GM10847 (cell line): ENCODE results near the gene MAN1A1.

Source experiments
- POLR2A ChIP-seq: IDR thresholded peaks from 2 replicates; pipeline ENCODE4 v1.6.1; 2011; ENCODE audit not compliant: insufficient read length; ENCODE audit errors: extremely low read depth

Gene MAN1A1

DNA sequence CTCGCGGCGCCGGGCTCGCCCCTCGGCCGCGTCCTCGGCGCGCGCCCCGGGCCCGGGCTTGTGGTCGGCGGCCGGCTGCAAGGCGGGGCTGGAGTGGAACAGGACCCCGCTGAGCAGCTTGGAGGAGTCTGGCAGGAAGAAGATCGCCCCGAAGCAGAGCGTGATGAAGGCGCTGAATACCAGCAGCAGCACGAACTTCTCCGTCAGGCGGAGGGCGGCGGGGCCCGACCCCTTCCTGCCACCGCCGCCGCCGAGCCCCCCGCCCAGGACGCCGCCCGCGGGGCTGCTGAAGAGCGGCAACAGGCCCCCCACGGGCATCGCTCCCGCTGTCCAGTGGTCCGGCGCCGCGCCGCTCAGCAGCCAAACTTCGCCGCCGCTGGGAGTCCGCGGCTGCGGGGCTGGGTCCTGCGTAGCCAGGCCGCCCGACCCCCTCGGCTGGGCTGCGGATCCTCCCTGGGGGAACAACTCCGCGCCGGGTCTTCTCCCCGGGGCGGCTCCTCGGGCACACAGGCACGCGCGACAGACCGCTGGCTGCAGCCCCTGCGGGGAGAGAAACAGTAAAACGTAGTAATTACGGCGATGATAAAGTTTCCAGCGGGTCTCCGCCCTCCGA is 707 bp downstream of the MAN1A1 start:
- no peak for TF ChIP-seq POLR2A

DNA sequence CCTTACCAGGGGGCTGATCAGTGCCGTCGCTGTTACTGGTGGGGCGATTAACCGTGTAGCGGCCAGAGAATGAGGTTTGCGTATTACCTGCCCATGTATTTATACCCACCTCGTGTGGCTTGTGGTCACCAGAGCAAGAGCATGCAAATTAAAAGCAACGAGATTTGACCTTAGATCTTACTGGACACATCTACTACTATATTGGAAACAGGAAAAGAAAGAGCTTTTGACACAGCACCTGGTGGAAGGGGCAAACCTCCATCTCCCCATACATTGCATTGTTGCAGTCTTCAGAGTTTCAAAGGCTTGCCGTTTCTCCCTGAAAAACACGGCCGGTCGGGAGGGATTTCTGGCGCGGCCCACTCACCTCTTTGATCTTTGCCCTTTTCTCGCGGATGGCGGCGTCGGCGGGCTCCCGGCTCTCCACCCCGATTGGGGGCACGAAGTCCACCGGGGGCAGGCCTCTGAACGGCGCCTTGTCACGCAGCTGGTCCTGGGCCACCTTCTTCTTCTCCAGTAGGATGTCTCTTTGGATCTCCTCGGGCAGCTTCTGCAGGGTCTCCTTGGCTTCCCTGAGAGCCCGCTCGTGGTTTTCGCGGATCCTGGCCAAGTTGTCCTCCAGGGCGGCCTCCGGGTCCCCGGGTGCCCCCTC is 1.3 kb downstream of the MAN1A1 start:
- peak; percentile 50 for TF ChIP-seq POLR2A

DNA sequence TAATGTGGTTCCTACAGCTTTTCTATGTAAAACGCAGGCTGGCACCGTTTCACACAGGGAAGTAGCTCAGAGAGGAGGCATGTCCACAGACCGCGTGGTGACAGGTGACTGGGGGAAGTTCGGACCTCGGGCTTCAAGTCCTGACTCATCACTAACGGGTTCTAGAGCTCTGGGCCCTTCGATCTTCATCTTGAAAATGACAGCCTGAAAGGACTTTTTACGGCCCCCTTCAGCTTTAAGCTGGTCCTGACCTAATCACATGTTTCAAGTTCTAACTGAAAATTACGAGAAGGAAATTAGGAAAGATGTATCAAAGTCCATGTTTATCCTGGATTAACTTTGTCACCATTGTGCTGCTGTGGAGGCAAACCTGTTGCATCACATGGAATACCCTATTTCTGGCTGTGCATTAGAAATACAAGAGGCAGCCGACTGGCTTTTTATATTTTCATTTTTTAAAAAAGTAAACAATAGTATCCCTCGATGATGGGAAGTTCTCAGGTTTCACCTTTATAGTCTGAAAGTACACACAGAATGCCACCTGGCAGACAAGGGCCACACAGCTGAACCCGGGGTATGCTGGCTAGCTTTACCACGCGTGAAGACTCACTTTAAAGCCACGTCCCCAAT is 2.0 kb downstream of the MAN1A1 start:
- no peak for TF ChIP-seq POLR2A

DNA sequence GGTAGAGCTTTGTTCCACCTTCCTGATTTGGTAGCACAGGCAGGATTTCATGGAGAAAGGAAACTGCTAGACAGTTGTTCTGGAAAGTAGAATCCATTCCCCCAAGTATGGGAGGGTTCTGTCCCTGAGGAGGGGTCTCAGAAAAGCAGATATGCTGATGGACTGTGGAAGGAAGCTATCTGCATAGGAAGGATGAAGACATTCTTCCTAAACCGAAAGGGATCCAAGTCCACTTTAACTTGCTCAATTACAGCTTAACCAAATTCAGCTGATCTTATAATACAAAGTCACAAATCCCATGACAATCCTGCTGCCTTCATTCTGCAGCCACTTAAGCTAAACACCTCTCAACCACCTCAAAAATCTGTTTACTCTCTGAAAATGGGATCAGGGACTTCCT is 2.6 kb downstream of the MAN1A1 start:
- TF ChIP-seq POLR2A, result no peak

DNA sequence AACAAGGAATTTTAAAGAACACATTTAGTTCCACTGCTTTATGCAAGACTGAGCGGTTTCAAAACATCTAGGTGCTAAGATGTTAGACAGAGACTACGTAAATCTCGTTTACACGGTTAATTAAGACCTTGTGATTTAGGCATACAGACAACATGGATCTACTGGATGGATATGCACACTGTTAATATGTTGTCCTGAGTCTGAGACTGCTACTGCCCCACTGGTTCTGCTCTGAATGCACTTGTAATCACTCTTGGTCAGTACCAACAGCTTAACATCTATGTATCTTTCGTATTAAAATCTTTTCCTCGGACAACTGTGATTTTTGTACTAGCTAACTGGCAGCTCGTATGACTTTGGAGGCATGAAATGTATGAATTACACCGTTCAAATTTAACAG is 3.1 kb downstream of the MAN1A1 start:
- TF ChIP-seq POLR2A, result no peak

DNA sequence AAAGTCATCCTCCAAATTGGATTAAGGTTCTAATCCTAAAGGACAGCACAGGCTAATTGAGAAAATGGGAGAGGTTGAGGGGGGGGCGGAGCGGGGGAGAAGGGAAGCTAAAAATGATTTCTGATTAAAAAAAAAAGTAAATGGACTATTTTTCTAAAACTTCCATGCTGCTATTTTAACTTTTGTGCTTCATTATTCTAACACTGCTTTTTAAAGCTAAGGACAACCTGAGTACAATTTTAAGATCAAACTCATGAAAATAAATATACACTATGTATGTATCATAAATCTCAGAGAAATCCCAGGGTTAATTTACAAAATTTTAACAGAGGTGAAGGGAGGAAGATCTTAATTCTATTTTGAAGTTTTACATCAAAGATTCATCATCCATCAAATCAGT is 4.4 kb downstream of the MAN1A1 start:
- TF ChIP-seq POLR2A, result no peak

DNA sequence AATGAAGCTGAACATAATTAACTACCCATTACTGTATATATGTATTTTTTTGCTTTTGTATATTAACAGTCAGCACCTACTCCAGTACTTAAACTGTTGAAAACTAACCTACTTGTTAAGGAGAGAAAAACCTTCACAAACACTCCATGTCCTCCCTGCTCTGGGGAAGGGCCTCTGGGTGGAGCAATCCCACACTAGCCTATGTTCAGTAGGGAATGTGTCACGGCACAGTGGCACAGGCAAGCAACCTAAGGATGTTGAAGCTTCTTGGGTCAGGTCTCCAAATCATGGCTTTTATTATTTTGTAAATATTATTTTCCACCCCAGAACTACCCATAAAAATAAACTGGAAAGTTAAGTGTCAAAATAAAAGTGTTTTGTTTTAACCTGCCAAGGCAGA is 5.3 kb downstream of the MAN1A1 start:
- TF ChIP-seq POLR2A, result no peak

DNA sequence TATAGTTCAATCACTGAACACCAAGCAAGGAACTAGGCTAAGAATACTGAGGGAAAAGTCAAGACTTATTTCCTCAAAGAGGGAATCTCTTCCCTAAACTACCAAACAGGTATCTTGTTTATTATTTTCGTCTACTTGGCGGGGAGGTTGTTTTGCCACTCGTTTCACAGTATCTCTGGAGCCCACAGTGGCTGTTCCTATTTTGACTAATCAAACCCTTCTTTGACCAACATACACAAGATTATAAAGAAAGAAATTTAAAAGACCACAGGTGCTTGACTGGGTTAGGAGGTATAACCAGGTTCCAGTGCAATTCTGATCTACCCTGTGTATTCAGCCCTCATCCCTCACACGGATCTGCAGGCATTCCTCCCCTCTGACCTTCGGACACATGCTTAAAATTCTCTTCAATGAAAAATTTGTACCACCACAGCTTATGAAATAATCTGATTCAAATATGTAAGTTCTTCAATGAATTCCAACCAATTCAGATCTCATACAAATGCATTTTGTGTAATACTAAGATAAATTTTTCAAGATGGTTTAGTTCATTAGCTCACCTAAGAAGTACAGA is 5.9 kb downstream of the MAN1A1 start:
- TF ChIP-seq POLR2A, result no peak

DNA sequence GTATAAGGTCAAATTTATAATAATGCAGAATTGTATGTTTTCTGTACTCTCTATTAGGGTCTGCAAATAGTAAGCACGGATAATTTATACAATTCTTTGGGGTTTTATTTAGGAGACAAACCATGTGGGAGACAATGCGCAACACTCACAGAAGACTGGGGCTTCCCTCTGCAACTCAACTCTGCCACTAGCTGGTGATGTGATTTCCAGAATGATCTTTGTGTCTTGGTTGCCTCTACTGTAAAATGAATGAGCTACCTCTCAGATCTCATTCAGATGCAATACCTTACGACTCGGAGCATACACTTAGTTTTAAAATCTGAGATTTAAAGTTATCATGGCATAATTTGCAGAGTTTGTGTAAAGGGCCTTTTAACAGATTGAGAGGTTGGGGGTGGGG is 6.4 kb downstream of the MAN1A1 start:
- TF ChIP-seq POLR2A, result no peak

DNA sequence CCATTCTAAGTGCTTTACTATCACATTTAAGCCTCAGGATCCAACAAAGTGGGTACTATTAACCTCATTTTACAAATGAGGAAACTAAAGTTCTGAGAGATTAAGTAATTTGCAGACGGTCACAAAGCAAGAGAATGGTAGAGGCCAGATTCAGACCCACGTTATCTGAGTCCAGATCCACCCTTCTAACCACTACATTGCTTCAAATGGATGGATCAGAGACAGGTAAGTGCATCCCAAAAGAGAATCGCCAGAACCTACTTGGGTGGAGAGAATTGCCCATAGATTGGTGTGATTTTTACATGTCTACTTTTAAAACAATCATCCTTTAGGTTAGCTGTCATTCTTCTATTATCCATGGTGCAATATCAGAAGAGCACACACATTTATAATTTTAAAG is 7.1 kb downstream of the MAN1A1 start:
- no peak for TF ChIP-seq POLR2A

DNA sequence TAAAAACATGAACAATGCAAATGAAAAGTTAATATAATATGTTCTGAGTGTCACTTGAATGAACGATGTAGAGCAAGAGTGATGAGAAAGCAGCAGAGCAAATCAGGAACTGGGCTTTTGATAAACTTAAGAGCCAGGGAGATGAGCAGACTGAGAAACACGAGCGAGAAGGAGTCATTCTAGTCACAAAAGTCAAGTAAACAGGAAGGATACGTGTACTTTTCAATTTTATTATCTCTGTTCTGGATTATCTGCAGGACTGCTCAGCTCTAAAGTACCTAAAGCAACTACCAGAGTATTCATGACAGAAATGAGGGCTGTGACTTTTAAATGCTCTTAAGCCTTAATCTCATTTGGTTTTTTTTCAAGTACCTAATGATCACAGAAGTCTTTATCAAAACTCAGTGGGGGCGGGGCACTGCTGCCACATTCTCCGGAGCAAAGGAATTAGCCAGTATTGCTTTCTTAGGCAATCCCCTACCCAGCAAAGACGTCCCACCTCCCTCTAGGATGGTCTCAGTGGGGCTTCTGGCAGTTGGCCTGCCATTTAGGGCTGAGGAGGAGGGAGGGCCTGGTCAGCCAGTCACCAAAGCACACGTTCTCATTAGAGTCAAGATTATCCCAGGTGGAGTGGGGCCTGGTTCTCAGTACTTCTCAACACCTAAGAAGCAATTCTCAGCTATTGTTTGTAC is 8.6 kb downstream of the MAN1A1 start:
- no peak for TF ChIP-seq POLR2A

DNA sequence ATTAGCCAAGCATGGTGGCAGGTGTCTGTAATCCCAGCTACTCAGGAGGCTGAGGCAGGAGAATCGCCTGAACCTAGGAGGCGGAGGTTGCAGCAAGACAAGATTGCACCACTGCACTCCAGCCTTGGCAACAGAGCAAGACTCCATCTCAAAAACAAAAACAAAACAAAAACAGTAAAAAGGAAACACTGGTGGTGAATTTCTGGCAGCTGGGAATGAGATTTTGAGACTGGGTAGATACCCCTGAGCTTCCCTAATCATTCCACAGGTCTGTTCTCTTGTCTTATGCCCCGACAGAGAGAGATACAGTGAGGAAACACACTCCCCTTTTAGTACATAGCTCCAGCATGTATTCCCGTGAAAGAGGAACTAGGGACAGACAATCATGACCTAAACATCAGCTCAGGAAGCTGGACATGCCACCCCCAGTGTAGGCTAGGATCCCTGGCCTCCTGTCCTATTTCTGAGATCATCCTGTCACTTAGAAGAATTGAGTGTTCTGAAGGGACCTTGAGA is 9.6 kb downstream of the MAN1A1 start:
- no peak for TF ChIP-seq POLR2A

DNA sequence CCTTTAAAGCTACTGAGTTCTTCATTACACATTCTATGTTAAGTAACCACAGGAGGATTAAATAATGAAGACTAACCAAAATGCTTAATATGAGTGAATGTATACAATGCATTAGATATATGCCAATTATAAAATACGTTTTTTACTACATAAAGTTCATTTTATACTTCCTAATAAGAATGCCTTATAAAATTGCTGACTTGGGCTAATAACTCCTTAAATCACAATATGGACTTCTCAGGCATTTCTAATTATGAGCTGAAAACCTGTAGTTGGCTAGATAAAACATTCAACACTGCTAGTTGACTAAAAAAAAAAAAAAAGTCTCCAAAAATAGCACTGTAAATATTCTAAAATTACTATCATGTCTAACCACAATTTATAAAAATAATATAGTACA is 11.8 kb downstream of the MAN1A1 start:
- TF ChIP-seq POLR2A, result no peak

DNA sequence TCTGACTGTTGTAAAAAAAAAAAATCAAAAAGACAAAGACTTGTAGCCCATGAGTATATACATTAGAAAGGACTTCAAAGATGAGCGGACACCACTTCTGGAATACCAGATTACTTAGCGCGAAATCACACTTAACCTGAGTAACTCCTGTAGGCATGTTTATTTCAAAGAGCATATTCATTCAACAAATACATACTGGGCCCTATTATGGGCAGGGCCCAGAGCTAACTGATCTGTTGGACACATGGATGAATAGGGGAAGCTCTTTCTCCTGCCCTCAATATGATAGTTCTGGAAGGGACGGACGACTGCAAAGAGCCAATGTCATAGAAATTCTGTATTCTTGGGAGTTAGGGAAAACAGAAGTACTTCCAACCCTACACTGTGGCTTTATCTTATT is 12.3 kb downstream of the MAN1A1 start:
- no peak for TF ChIP-seq POLR2A

DNA sequence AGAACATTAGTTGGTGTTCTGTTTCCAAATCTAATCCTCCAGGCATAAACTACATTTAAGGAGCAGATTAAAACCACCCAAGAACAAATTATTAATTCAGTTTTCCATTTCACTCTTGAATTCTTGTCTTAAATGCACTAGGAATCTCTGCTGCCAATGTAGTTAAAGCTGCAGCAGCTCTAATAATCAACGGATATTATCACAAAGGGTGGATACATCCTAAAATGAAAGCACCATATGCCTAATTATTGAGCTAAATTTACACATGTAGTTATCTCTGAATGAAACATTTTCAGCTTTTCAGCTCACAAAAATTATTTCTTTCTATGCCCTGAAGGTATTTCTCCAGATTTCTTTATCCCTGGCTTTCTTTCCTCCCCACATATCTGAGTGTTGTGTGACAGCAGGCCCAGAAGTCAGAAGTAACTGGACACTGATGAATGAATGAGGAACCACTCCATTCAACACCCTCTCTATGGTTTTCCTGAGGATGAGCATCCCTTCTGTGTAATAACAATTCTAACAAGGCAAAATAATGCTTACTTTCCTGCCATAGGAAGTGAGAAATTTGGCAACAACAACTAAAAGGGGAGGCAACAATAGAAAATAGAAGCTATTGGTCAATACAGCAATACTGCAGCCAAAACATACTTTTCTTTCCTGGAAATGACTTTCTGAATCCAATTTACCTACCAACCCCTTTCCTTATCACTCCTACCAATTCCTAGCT is 14.9 kb downstream of the MAN1A1 start:
- no peak for TF ChIP-seq POLR2A

DNA sequence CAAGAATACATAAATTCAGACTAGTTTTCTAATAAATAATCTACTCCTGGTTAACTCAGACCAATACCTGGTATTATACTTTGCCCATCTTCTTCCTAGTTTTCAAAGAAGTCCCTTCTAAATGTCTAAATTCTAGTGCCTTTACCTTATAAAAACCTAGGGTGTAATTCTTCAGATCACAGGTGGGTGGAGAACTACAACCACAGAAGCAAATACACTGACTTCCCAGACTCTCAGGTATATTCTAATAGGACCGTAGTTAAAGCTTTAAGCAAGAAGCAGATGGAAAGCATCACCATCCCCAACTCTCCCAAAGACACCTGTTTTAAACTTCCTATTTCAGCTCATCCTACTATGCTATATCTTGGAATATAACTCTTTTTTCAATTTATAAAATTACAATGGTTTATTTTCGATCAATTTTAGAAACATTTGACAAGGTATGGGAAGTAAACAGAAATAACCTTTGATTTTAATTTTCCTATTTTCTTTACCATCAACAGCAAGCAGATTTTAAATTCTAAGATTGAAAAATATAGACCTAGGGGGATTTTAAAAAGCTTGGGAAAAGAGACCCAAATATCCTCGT is 15.8 kb downstream of the MAN1A1 start:
- no peak for TF ChIP-seq POLR2A
